ENCODE results near the gene PINLYP.
"Not testable (repeated sequence)": the region's sequence is repeated elsewhere in the genome, so short reads cannot be mapped to it uniquely, and the experiment has no call there.

PINLYP gene

GRCh38 chr19:43597876-43598275 is 22.3 kb downstream of the PINLYP start:
- peak overlapping the region; percentile 6 for H3K4me3 ChIP-seq (ENCODE audit: low read length)
- no peak for TF ChIP-seq CTCF (conservative IDR thresholded peaks at IDR 0.05; ENCODE audit: low read depth, low read length)
- DNase-seq (ENCODE audit: low read depth): no peak

- no peak overlapping the region for H3K4me3 ChIP-seq (ENCODE audit: low read length)
- DNase-seq (ENCODE audit: low read depth): no peak
- TF ChIP-seq CTCF (conservative IDR thresholded peaks at IDR 0.05; ENCODE audit: low read depth, low read length): no peak
Observed at GRCh38 chr19:43598445-43599240, 23.0 kb downstream of the PINLYP start.

GRCh38 chr19:43599635-43600295 is 24.2 kb downstream of the PINLYP start:
- no peak overlapping the region for H3K4me3 ChIP-seq (ENCODE audit: low read length)
- DNase-seq (ENCODE audit: low read depth): no peak
- TF ChIP-seq CTCF (conservative IDR thresholded peaks at IDR 0.05; ENCODE audit: low read depth, low read length): no peak

GRCh38 chr19:43600326-43600725 is 24.7 kb downstream of the PINLYP start:
- DNase-seq (ENCODE audit: low read depth); H3K4me3 ChIP-seq (ENCODE audit: low read length): not testable (repeated sequence)

- H3K4me3 ChIP-seq (ENCODE audit: low read length): no peak overlapping the region
- no peak for DNase-seq (ENCODE audit: low read depth)
- no peak for TF ChIP-seq CTCF (conservative IDR thresholded peaks at IDR 0.05; ENCODE audit: low read depth, low read length)
Observed at GRCh38 chr19:43605875-43606568, 30.4 kb downstream of the PINLYP start.

- TF ChIP-seq CTCF (conservative IDR thresholded peaks at IDR 0.05; ENCODE audit: low read depth, low read length): no peak
- H3K4me3 ChIP-seq (ENCODE audit: low read length): no peak overlapping the region
- no peak for DNase-seq (ENCODE audit: low read depth)
Observed at GRCh38 chr19:43606569-43607229, 31.1 kb downstream of the PINLYP start.
